ENCODE measurements around the gene CDC34. TPM values are rescaled to one million over a fixed set of nuclear protein-coding genes. Genes with fewer than 3 reads are reported as not detected.
A peak's percentile ranks its signal among the peaks of the same experiment; 100 is the strongest.

Gene CDC34
- total and polyA plus RNA-seq, 9 of the 15 experiments (the other 6 are each of a cell fraction or from before 2014, with no cell fraction given) = 0.80 to 203 (median 65.5) TPM

GRCh38 chr19:570937-571565 lies 39.5 kb downstream of the CDC34 start (continued):
- TF ChIP-seq PRDM10 (IDR thresholded peaks at IDR 0.05; ENCODE audit: partially characterized antibody) (peak; percentile 26), CBX3 (IDR thresholded peaks at IDR 0.05; ENCODE audit: borderline replicate concordance in 1 of 2, low read length in 2 of 2) (0 out of 3 replicates have a peak, but pooled peaks of 1 of the 2 experiments have one; percentile 42), NFE2 (IDR thresholded peaks at IDR 0.05; ENCODE audit: low read depth) (peak; percentile 55; the same call in 1 of the 2 replicates), MGA (IDR thresholded peaks at IDR 0.05) (peak; percentile 76), TEAD1 (CRISPR knock-in tag; IDR thresholded peaks at IDR 0.05) (peak in 1 of 2 experiments; percentile 91; a peak in 1 of 4 replicates), MNT (conservative IDR thresholded peaks at IDR 0.05) (0 out of 4 replicates have a peak, but pooled peaks of 1 of the 2 experiments have one; percentile 15), CEBPG (CRISPR knock-in tag; IDR thresholded peaks at IDR 0.05) (peak; percentile 45), CEBPG (tag; conservative IDR thresholded peaks at IDR 0.05 in 1 of 2, IDR thresholded peaks at IDR 0.05 in 1 of 2) (no peak)

Data from K562 (cell line).